ENCODE results near the gene UBE2QL1.

The UBE2QL1 gene

DNA sequence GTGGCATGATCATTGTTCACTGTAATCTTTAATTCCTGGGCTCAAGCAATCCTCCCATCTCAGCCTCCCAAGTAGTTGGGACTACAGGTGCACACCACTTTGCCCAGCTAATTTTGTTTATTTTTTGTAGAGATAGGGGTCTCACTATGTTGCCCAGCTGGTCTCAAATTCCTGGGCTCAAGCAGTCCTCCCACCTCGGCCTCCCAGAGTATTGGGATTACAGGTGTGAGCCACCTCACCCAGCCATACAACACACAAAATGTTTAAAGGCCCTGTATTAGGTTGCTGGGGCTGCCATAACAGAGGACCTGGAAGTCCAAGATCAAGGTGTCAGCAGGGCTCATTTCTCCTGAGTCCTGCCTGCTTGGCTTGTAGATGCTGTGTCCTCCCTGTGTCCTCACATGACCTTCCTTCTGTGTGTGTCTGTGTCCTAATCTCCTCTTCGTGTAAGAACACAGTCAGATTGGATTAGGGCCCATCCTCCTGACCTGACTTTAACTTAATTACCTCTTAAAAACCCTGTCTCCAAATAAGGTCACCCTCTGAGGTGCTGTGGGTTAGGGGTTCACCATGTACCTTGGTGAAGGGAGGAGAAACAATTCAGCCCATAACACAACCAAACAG lies 5.4 kb downstream of the UBE2QL1 start:
- in situ Hi-C loops (cut with MboI; ENCODE audit: low sequenced_read_pairs) = no loop called here

DNA sequence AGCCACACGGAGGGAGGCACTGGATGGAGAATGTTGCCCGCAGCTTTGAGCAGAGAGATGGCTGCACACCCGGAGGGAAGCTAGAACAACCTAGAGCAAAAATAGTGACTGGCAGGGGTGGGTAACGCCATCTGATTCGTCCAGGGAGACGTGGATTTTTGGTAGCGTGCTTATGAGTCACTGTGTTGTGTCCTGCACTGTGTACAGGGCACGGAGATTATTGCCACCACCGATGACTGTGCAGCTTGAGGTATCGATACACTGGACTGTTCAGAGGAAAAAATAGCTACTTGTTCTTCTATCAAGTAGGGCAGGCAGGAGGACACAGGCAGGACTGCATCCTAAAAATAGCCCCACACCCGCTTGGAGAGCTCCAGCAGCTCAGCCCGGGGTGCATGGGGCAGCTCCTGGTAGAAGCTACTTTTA lies 6.0 kb downstream of the UBE2QL1 start:
- in situ Hi-C loops (cut with MboI; ENCODE audit: low sequenced_read_pairs) = no loop called here

DNA sequence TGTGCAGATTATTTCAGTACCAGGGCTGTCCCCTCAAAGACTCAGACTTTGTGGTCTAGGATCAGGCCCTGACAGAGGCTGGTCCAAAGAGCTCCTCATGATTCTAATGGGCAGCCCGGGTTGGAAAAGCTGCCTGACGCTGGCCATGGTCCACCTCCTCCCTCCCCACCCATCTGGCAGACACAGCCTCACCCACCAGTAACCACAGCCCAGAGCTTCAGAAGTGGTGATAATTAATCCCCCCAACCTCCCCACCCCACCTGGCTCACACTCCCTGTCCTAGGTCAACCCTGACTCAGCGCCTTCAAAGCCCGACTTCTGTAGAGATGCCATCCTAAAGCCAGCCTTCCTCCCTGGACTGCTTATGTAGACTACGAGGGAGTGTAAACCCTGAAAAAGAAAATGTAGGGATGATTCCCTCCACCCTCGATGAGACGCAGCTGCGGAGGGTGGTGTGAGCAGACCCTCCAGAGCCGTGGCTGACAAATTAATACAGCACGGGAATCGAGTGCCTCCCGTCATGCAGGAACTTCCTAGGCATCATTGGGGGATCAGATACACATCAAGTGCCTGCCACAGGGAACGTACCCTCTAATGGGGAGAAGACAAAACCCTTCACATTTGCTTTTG lies 7.0 kb downstream of the UBE2QL1 start:
- in situ Hi-C loops (cut with MboI; ENCODE audit: low sequenced_read_pairs) = no loop called here

DNA sequence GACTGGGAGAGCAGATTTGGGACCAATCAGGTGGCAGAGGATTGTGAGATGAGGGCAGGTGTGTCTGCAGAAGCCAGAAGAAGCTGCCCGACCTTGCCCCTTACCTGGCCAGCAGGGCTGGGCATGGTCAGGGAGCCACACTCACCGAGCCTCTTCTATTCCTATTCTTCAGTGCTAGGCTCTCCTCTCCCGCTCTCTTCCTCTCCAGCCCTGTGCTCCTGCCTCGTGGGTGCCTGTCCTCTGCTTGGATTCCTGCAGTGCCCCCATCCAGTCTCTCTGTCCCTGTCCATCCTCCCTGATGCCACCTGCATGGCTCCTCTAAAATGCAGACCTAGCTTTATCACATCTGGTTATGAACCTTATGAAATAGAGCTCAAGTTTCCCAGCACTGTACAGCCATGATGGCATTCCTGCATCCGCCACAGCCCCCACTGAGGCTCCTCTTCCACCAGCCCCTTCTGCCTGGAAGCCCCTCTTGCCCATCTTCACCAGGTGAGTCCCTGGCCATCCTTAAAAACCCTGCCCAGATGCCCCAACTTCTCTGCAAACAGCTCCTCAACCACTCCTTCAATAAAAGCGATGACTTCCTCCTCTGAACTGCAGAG lies 8.2 kb downstream of the UBE2QL1 start:
- in situ Hi-C loops (cut with MboI; ENCODE audit: low sequenced_read_pairs) = no loop called here

DNA sequence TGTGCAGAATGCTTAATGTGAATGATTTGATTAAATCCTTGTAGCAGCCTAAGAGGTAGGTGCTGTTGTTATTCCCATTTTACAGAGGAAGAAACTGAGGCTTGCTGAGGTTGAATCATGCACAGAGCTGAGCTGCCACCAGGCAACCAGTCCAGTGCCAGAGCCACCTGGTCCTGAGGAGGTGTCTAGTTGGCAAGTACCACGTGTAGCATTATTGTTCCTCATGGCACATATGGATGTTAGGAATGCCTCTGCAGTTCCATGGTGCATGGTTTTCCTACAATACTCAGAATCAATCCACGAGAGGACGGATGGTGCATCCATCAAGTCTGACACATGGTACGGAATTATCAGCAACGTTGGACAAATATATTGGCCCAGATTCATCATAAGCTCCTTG lies 8.9 kb downstream of the UBE2QL1 start:
- in situ Hi-C loops (cut with MboI; ENCODE audit: low sequenced_read_pairs) = no loop called here

DNA sequence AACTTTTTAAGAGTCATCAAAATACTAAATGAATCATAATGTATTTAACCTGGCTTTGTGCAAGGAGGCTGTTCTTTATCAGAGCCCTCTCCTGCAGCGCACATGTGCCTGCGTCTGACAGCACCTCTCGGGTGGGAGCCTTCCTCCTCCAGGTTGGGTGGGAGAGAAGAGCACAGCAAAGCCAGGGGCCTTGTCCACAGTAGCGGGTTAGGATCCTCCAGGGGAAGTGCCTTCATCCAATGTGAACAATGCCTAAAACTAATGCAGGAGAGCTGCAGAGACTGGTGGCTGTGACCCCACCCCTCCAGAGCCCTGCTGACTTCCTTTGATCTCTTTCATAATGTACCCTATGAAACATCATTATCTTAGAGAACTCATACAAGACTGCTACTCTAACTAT lies 10.2 kb downstream of the UBE2QL1 start:
- in situ Hi-C loops (cut with MboI; ENCODE audit: low sequenced_read_pairs) = no loop called here

DNA sequence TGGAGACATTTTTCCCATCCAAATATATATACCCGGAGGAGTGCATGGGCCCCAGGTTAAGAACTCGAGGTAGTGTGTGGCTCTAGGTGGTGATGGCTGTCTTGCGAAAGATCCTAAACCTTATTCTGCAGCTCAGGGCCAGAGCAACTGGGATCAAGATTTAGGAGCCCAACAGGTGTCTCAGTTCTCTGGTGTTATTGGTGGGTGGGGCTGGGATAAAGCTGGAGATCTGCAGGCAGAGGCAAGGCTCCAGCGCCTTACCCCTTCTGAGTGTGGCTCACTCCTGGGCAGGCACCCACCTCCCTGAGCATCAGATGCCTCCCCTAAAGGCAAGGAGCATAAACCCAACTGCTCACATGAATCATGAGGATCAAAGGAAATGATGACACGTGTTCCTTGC lies 11.2 kb downstream of the UBE2QL1 start:
- in situ Hi-C loops (cut with MboI; ENCODE audit: low sequenced_read_pairs) = no loop called here

DNA sequence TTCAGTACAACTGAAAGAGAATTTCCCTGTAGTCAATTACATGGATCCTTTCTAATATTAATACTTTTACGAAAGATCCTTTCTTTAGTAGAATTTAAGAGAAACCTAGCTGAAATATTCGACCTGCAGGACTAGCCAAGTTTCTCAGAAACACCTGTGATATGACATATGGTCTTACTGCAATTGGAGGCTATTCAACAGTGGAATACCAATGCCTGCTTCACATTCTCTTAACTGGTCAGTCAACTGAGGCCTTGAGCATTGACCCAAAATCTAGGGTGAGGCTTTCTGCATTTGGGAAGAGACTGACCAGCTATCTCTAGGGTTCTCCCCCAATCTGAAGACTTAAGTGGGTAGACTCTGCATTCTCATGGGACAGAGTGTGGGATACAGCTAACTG lies 12.3 kb downstream of the UBE2QL1 start:
- in situ Hi-C loops (cut with MboI; ENCODE audit: low sequenced_read_pairs) = no loop called here

DNA sequence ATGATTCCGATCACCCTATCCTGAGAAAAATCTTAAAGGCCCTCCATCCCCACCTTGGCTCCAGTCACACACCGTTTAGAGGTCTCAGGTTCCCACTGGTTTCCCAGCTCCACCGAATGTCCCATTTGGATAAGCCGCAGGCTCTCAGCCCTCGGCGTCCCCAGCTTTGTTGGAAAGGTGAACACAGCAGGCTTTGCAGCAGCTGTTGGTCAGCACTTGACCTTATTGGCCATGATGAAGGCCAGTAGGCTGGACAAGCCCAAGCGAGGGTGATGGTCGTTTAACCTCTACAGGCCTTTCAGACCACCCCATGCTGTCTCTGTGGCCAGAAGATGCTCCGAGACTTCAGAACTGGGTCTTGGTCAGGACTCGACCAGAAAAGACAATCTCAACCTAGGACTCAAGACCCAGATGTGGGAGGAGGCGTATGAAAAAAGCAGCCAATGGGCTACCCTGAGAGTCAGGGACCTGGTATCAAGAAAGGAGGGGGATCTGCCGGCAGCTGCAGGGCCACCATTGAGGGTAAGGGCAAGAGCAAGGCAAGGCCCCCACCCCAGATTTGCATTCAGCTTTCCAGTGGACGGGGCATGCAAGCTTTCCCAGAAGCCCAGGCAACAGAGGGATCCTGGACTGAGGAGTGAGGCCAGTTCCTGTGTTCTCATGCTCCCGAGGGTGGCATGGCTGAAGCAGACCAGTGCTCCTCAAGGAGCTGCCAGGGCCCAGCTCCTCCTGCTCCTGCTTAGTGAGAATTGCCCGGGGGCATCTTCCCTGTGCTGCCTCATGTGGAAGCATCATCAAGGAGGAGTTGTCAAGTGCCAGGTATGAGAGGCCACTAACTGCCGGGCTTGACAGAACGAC lies 13.4 kb downstream of the UBE2QL1 start:
- in situ Hi-C loops (cut with MboI; ENCODE audit: low sequenced_read_pairs) = no loop called here

DNA sequence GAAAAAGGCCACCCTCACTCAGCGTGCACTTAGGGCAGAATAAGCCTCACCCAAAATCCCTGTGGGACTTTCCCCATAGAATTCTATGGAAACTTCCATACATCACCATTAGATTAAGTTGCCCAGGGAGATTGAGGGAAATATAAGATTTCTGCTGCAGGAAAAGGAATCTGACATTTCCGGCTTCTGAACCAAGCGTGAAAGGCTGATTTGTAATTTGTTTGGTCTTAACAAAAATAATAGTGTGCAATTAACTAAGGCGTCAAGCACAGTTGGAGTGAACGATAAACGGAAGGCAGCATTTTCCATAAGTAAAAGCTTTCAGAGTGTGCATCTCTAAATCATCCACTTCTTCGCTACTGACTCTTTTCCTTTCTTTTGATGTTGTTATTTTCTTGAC lies 14.0 kb downstream of the UBE2QL1 start:
- in situ Hi-C loops (cut with MboI; ENCODE audit: low sequenced_read_pairs) = no loop called here

DNA sequence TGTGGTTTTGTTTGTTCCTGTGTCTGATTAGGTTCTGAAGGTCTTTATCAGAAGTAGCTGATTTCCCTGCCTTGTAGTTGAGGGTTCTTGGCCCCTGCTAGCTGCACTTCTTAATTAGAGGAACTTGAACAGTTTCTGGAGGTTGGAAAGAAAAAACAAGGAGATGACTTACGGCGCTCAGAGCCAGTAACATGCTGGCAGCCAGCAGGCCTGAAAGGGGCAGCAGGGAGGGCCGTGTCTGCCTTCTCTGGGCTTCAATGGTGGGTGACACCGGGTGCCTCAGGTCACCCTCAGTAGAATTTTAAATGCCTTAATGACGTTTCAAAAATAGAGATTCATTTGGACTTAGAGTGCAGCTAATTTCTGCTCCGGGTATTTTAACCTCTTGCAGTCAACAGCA lies 15.8 kb downstream of the UBE2QL1 start:
- in situ Hi-C loops (cut with MboI; ENCODE audit: low sequenced_read_pairs) = no loop called here

DNA sequence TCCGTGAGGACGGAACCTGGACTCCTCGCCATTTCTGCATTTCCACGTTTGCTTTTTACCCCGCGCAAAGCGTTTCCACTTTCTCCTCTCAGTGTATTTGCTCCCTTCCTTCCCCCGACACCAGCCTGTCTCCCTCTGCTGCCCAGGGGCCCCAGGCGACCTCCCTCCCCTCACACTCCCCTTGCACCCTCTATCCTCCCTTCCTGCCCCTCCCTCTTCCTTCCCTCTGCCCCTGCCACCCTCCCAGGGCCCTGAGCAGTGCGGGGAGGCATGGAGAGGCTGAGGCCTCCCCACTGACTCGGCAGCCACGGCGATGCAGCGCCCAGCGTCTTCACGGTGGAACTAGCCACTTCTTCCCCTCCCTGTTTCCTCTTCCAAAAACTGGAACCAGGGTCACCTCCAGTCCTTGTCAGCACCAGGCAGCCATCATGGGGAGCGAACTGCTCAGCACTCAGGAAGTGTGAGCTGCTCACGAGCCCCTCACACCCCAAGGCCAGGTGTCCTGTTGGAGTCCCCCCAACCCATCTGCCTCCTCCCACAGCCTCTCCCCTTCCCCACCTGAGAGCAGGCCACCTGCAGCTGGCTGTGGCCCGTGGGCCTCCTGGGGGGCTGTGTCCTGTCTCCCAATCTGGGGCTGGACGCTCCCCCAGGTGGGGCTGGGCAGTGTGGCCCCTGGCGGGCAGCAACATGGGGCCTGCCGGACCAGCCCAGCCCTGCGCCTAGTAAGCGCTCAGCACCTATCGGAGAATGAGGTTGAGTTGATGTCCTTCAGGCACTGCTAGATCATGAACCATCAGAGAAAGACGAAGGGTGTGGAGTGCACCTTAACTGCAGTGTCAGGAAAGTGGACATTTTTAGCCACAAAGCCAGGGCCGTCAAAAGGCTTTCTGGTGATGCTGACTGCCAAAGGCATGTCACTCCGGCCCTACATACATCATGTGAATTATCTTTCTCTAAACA lies 17.5 kb downstream of the UBE2QL1 start:
- in situ Hi-C loops (cut with MboI; ENCODE audit: low sequenced_read_pairs) = no loop called here

DNA sequence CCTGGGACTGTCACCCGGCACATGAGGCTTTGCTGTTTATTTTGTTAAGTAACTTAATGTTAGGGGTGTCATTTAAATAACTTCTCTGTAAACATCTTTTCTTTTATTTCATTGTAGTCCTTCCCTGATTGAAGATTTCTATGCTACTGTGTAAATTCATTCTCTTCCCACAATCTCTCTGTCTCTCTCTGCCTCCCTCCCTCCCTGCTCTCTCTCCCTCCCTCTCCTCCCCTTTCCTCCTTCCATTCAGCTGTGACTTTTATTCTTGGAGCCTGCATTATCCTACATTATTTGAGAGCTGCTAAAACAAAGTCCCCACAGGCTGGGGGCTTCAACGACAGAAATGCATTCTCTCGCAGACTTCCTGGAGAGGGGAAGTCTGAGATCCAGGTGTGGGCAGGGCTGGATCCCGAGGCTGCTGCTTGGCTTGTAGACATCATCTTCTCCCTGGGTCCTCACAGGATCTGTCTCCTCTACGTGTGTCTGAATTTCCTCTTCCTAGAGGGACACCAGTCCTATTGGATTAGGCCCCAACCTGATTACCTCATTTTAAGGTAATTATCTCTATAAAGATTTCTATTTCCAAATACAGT lies 18.4 kb downstream of the UBE2QL1 start:
- in situ Hi-C loops (cut with MboI; ENCODE audit: low sequenced_read_pairs) = no loop called here

DNA sequence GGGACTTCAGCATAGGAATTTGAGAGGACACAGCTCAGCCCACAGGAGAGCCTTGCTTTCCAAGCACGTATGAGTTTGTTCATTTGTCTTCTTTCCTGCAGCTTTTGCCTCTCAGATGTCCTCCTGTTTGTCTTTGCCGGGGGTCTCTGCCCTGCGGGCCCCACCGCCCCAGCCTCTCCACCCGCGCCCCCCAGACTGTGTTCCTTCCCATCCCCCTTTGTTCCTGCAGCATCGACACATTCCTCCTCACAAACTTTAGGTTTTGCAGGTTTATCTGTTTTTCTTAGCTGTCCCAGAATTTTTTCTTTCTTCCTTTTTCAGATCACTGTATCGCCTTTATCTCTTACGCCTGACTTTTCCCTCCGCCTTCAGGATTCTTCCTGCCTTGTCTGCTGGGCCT lies 18.9 kb downstream of the UBE2QL1 start:
- in situ Hi-C loops (cut with MboI; ENCODE audit: low sequenced_read_pairs) = no loop called here

DNA sequence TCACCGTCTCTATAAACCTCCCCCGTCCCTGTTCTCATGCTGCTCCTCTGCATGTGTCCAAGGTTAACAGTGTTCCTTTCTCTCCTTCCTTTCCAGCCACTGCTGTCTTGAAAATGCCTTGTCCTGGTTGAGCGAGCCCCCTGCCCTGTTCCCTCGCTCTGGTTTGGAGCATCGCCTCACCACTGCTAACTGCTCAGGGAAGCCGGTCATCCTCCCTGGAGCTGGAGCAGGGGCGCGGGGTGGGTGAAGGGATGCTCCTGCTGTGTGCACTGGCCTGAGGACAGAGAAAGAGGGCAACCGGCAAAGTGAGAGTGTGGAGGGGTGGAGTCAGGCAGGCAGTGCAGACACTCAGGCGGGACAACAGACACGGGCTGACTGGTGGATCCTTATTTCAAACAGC lies 19.4 kb downstream of the UBE2QL1 start:
- in situ Hi-C loops (cut with MboI; ENCODE audit: low sequenced_read_pairs) = no loop called here

DNA sequence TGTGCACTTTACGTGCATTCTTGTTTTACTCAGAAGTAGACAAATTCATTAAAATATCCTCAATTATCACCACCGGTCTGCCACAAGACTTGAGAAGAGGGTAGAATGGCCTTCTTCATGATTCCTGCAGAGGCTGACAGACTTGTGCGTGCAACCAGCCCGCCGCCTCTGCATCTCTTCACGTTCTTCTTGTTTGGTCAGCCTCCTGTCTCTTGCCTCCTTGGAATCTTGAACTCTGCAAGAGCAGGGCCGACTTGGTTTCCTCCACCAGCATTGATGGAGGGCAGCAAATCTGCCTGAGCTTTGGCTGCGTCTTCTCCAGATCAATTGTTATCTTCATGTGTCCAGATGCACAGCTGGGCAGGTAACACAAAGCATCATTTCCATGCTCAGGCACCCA lies 20.2 kb downstream of the UBE2QL1 start:
- in situ Hi-C loops (cut with MboI; ENCODE audit: low sequenced_read_pairs) = no loop called here

DNA sequence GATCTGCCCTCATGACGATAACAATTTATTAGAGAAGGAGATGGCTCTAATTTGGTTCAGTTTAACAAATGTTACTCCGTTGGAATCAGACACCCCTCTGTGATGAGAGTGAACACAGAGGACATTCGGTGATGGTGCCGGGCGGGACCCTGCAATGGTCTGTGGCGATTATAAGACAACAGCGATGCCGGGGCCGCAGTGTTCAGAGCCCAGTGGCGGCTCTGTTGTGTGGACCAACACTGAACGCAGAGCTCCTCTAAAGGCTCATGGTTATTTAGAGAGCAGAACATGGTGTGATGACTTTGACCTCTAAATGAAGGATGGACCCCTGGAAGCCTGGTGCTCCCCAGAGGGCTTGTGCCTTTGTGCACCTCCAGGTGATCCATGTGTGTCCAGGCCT lies 21.2 kb downstream of the UBE2QL1 start:
- in situ Hi-C loops (cut with MboI; ENCODE audit: low sequenced_read_pairs) = no loop called here

DNA sequence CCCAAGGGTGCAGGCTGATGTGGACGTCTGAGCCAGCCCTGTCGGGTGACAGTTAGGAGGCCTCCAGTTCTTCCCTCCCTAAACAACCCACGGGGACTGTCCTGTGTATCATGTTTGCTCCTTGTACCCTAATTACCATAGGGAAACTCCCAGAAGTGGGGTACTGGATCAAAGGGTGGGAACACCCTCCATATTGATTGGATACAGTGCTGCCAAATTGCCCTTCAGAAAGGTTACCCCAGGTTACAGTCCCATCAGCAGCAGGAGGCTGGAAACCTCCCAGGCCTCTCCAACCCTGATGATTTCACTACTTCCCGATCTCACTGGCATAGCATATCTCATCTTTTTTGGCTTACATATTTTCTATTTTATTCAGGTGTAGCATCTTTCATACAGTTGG lies 22.0 kb downstream of the UBE2QL1 start:
- in situ Hi-C loops (cut with MboI; ENCODE audit: low sequenced_read_pairs) = no loop called here

DNA sequence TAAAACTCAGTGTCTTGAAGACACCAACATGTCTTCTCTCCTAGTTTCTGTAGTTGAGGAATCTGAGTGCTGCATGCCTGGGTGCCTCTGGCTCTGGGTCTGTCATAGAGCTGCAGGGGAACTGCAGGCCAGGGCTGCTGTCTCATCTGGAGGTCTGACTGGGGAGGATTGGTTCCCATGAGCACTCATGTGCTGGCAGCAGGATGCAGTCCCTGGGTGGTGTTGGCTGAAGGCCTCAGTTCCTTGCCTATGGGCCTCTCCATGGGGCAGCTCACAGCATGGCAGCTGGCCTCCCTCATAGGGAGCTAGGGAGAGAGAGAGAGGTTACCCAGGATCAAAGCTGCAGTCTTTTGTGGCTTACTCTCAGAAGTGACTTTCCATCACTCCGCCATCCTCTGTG lies 22.6 kb downstream of the UBE2QL1 start:
- in situ Hi-C loops (cut with MboI; ENCODE audit: low sequenced_read_pairs) = no loop called here

DNA sequence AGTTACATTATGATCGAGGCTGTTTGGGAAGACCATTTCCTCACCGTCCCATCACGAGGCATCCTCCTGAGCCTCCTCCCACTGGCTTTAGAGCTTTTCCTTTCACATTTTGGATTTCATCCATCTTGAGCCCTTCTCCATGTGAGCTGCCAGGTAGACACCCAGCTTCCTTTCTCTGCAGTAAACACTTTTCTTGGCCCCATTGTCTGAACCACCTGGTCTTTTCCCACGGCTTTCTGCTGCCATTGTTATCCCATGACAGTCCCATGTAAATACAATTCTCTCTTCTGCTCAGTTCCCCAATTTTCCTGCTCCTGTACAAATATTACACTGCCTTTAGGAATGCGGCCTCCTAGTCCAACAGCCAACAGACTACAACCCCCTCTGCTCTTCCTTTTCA lies 24.1 kb downstream of the UBE2QL1 start:
- in situ Hi-C loops (cut with MboI; ENCODE audit: low sequenced_read_pairs) = no loop called here
